Measurements from ENCODE around the gene CASR. TPM values are rescaled to one million over a fixed set of nuclear protein-coding genes. Genes with fewer than 3 reads are reported as not detected.
"Not testable (repeated sequence)": the region's sequence is repeated elsewhere in the genome, so short reads cannot be mapped to it uniquely, and the experiment has no call there.

CASR gene
- total RNA-seq, 2 donors from 2014 or later, result 0.17 to 0.23 TPM

GRCh38 chr3:122186372-122186771 lies 2.9 kb downstream of the CASR start:
- Mint-ChIP-seq H3K27me3 (ENCODE audit: low read depth) (peaks cover 90% of the 10 kb centered on the region), H3K4me3 (no peak overlapping the region), H3K36me3 (ENCODE audit: insufficient read depth in 2 of 2) (no peaks in the 10 kb centered on the region)

GRCh38 chr3:122188737-122189136 lies 5.3 kb downstream of the CASR start:
- Mint-ChIP-seq H3K27me3 (ENCODE audit: low read depth) (peaks cover 70% of the 10 kb centered on the region), H3K9me3 (no peaks in the 10 kb centered on the region), H3K4me3 (no peak overlapping the region), H3K27ac (no peak overlapping the region), H3K4me1 (ENCODE audit: low read depth) (peaks cover 3% of the 10 kb centered on the region), H3K36me3 (ENCODE audit: insufficient read depth in 2 of 2) (no peaks in the 10 kb centered on the region)
- DNase-seq (no peak), ATAC-seq (replicated peaks in 1 of 2) (no peak)

More at GRCh38 chr3:122186372-122186771, 2.9 kb downstream of the CASR start:
- DNase-seq, result no peak
- Mint-ChIP-seq H3K27ac (no peak overlapping the region), H3K4me1 (ENCODE audit: low read depth) (peaks cover 9% of the 10 kb centered on the region), H3K9me3 (no peaks in the 10 kb centered on the region)
- ATAC-seq (replicated peaks in 1 of 2), result no peak

- Mint-ChIP-seq H3K27ac (no peak overlapping the region), H3K4me3 (no peak overlapping the region), H3K9me3 (no peaks in the 10 kb centered on the region), H3K4me1 (ENCODE audit: low read depth) (no peaks in the 10 kb centered on the region), H3K36me3 (ENCODE audit: insufficient read depth in 2 of 2) (no peaks in the 10 kb centered on the region), H3K27me3 (ENCODE audit: low read depth) (peaks cover 73% of the 10 kb centered on the region)
- DNase-seq (no peak), ATAC-seq (replicated peaks in 1 of 2) (no peak)
These were observed 5.9 kb downstream of the CASR start for GRCh38 chr3:122189357-122189756.

GRCh38 chr3:122190525-122190924 lies 7.1 kb downstream of the CASR start:
- Mint-ChIP-seq H3K9me3 (no peaks in the 10 kb centered on the region), H3K36me3 (ENCODE audit: insufficient read depth in 2 of 2) (no peaks in the 10 kb centered on the region), H3K27ac (no peak overlapping the region), H3K27me3 (ENCODE audit: low read depth) (peaks cover 73% of the 10 kb centered on the region), H3K4me1 (ENCODE audit: low read depth) (no peaks in the 10 kb centered on the region), H3K4me3 (no peak overlapping the region)
- DNase-seq (no peak), ATAC-seq (replicated peaks in 1 of 2) (no peak)

GRCh38 chr3:122198966-122199365 lies 15.5 kb downstream of the CASR start:
- H3K4me3 Mint-ChIP-seq, result no peak overlapping the region
- H3K27me3 Mint-ChIP-seq (ENCODE audit: low read depth), result peaks cover 25% of the 10 kb centered on the region
- DNase-seq (no peak), ATAC-seq (replicated peaks in 1 of 2) (no peak)
- no peaks in the 10 kb centered on the region for H3K9me3 Mint-ChIP-seq
- no peaks in the 10 kb centered on the region for H3K4me1 Mint-ChIP-seq (ENCODE audit: low read depth)
- no peak overlapping the region for H3K27ac Mint-ChIP-seq
- peaks cover 0 to 2% of the 10 kb centered on the region in 2 donors for H3K36me3 Mint-ChIP-seq (ENCODE audit: insufficient read depth in 2 of 2)

GRCh38 chr3:122199552-122199951 lies 16.1 kb downstream of the CASR start:
- Mint-ChIP-seq H3K4me1 (ENCODE audit: low read depth) (no peaks in the 10 kb centered on the region), H3K36me3 (ENCODE audit: insufficient read depth in 2 of 2) (peaks cover 0 to 2% of the 10 kb centered on the region in 2 donors), H3K4me3 (no peak overlapping the region), H3K27ac (no peak overlapping the region), H3K27me3 (ENCODE audit: low read depth) (peaks cover 19% of the 10 kb centered on the region), H3K9me3 (no peaks in the 10 kb centered on the region)
- DNase-seq (peak in 1 of 2 donors; percentile 3), ATAC-seq (replicated peaks in 1 of 2) (no peak)

GRCh38 chr3:122200661-122201060 lies 17.2 kb downstream of the CASR start:
- DNase-seq (no peak), ATAC-seq (replicated peaks in 1 of 2) (no peak)
- H3K36me3 Mint-ChIP-seq (ENCODE audit: insufficient read depth in 2 of 2), result peaks cover 0 to 2% of the 10 kb centered on the region in 2 donors
- H3K4me1 Mint-ChIP-seq (ENCODE audit: low read depth), result no peaks in the 10 kb centered on the region
- no peak overlapping the region for H3K4me3 Mint-ChIP-seq
- H3K9me3 Mint-ChIP-seq, result no peaks in the 10 kb centered on the region
- H3K27ac Mint-ChIP-seq, result no peak overlapping the region
- H3K27me3 Mint-ChIP-seq (ENCODE audit: low read depth), result peaks cover 11% of the 10 kb centered on the region

- ATAC-seq (replicated peaks in 1 of 2); DNase-seq; H3K4me3 Mint-ChIP-seq; H3K36me3 Mint-ChIP-seq (ENCODE audit: insufficient read depth in 2 of 2); H3K9me3 Mint-ChIP-seq; H3K27ac Mint-ChIP-seq; H3K4me1 Mint-ChIP-seq (ENCODE audit: low read depth): not testable (repeated sequence)
- H3K27me3 Mint-ChIP-seq (ENCODE audit: low read depth), result peaks cover 18% of the 10 kb centered on the region
These were observed 18.0 kb downstream of the CASR start for GRCh38 chr3:122201476-122201875.

- H3K27me3 Mint-ChIP-seq (ENCODE audit: low read depth), result peaks cover 28% of the 10 kb centered on the region
- H3K9me3 Mint-ChIP-seq, result peaks cover 0 to 3% of the 10 kb centered on the region in 2 donors
- H3K4me1 Mint-ChIP-seq (ENCODE audit: low read depth), result no peaks in the 10 kb centered on the region
- no peak for ATAC-seq (replicated peaks in 1 of 2)
- no peaks in the 10 kb centered on the region for H3K36me3 Mint-ChIP-seq (ENCODE audit: insufficient read depth in 2 of 2)
- H3K4me3 Mint-ChIP-seq, result no peak overlapping the region
- DNase-seq, result no peak
- no peak overlapping the region for H3K27ac Mint-ChIP-seq
These were observed 25.1 kb downstream of the CASR start for GRCh38 chr3:122208579-122208978.

GRCh38 chr3:122213650-122214049 lies 30.2 kb downstream of the CASR start:
- peaks cover 24% of the 10 kb centered on the region for H3K27me3 Mint-ChIP-seq (ENCODE audit: low read depth)

GRCh38 chr3:122214711-122215110 lies 31.2 kb downstream of the CASR start:
- ATAC-seq (replicated peaks in 1 of 2) (no peak), DNase-seq (no peak)
- no peak overlapping the region for H3K4me3 Mint-ChIP-seq
- no peak overlapping the region for H3K27ac Mint-ChIP-seq
- peaks cover 0 to 3% of the 10 kb centered on the region in 2 donors for H3K9me3 Mint-ChIP-seq
- H3K27me3 Mint-ChIP-seq (ENCODE audit: low read depth), result peaks cover 21% of the 10 kb centered on the region
- H3K4me1 Mint-ChIP-seq (ENCODE audit: low read depth), result no peaks in the 10 kb centered on the region
- H3K36me3 Mint-ChIP-seq (ENCODE audit: insufficient read depth in 2 of 2), result no peaks in the 10 kb centered on the region

More at GRCh38 chr3:122213650-122214049, 30.2 kb downstream of the CASR start:
- Mint-ChIP-seq H3K4me3 (no peak overlapping the region), H3K27ac (no peak overlapping the region), H3K9me3 (peaks cover 0 to 3% of the 10 kb centered on the region in 2 donors), H3K36me3 (ENCODE audit: insufficient read depth in 2 of 2) (no peaks in the 10 kb centered on the region), H3K4me1 (ENCODE audit: low read depth) (no peaks in the 10 kb centered on the region)
- DNase-seq (no peak), ATAC-seq (replicated peaks in 1 of 2) (peak; percentile 27 to 48)

GRCh38 chr3:122215592-122216298 lies 32.3 kb downstream of the CASR start:
- peaks cover 2 to 3% of the 10 kb centered on the region in 2 donors for H3K9me3 Mint-ChIP-seq
- H3K27me3 Mint-ChIP-seq (ENCODE audit: low read depth), result peaks cover 29% of the 10 kb centered on the region
- no peaks in the 10 kb centered on the region for H3K4me1 Mint-ChIP-seq (ENCODE audit: low read depth)

GRCh38 chr3:122217901-122218300 lies 34.4 kb downstream of the CASR start:
- DNase-seq (no peak), ATAC-seq (replicated peaks in 1 of 2) (no peak)
- Mint-ChIP-seq H3K27me3 (ENCODE audit: low read depth) (peaks cover 51% of the 10 kb centered on the region), H3K4me1 (ENCODE audit: low read depth) (no peaks in the 10 kb centered on the region), H3K27ac (no peak overlapping the region), H3K4me3 (no peak overlapping the region), H3K36me3 (ENCODE audit: insufficient read depth in 2 of 2) (peaks cover 0 to 2% of the 10 kb centered on the region in 2 donors), H3K9me3 (peaks cover 1 to 6% of the 10 kb centered on the region in 2 donors)

More at GRCh38 chr3:122215592-122216298, 32.3 kb downstream of the CASR start:
- Mint-ChIP-seq H3K27ac (no peak overlapping the region), H3K4me3 (no peak overlapping the region), H3K36me3 (ENCODE audit: insufficient read depth in 2 of 2) (peaks cover 0 to 2% of the 10 kb centered on the region in 2 donors)
- ATAC-seq (replicated peaks in 1 of 2), result no peak
- DNase-seq, result no peak

Measured in activated T-cell treated with anti-CD3 and anti-CD28 coated beads, Interleukin-2, amount 50 U/mL, for 72 hours (primary cell).